HEK293 (cell line): Measurements from ENCODE around the gene TGFBI.

Experiments
- CTCF ChIA-PET: fragments of 350-600 bp; formaldehyde crosslinking; extraction: SDS; loops from one replicate; lab custom pipeline; 2021; ENCODE audit warnings: antibody characterized with exemption; lab: Yijun Ruan, JAX
- POLR2A ChIA-PET: fragments of 300-600 bp; formaldehyde crosslinking; extraction: SDS; loops from one replicate; lab custom pipeline; 2020; ENCODE audit warnings: antibody characterized with exemption, inconsistent platforms; lab: Yijun Ruan, JAX
- H3K27ac ChIP-seq: fragments of 200-500 bp; sonication (Bioruptor generic); 2 replicates; pipeline ENCODE4 v1.5.1; 2014; ENCODE audit warnings: low read depth, low read length, control low read depth, inconsistent platforms; ENCODE audit errors: extremely low read depth
- H3K36me3 ChIP-seq, 2 experiments: fragments of 200-500 bp in 1 of 2; sonication (Bioruptor generic) in 1 of 2; 1 replicate in 1 of 2; 2 replicates in 1 of 2; pipeline ENCODE4 v1.5.1; 2014 to 2017; ENCODE audit warnings: inconsistent platforms in 2 of 2, low read length in 2 of 2; ENCODE audit not compliant: control insufficient read depth in 2 of 2, insufficient read depth in 1 of 2
- H3K4me1 ChIP-seq: fragments of 200-500 bp; sonication (Bioruptor generic); 2 replicates; pipeline ENCODE4 v1.5.1; 2014; ENCODE audit warnings: mild to moderate bottlenecking, low read length, inconsistent platforms; ENCODE audit not compliant: control insufficient read depth, insufficient read depth
- H3K4me3 ChIP-seq: 2 replicates; pipeline ENCODE4 v1.5.1; 2011; ENCODE audit warnings: low read depth, mild to moderate bottlenecking, control low read depth, low read length, moderate library complexity
- H3K9me3 ChIP-seq: fragments of 200-500 bp; sonication (Bioruptor generic); 2 replicates; pipeline ENCODE4 v1.5.1; 2014; ENCODE audit warnings: low read depth, low read length, inconsistent platforms; ENCODE audit not compliant: control insufficient read depth, insufficient read depth
- IKZF3 ChIP-seq: fragments of 450-650 bp; IDR thresholded peaks from 2 replicates; pipeline ENCODE4 v1.5.0; 2018; ENCODE audit warnings: missing biosample characterization, mild to moderate bottlenecking, missing genetic modification characterization, moderate library complexity
- SALL2 ChIP-seq: fragments of 450-650 bp; formaldehyde crosslinking; IDR thresholded peaks from 2 replicates; pipeline ENCODE4 v1.5.0; 2017; ENCODE audit warnings: missing biosample characterization, mild to moderate bottlenecking, missing genetic modification characterization, borderline replicate concordance
- TRIM28 ChIP-seq: IDR thresholded peaks from 2 replicates; pipeline ENCODE4 v1.6.1; 2011; ENCODE audit warnings: low read length, control low read depth, borderline replicate concordance
- ZEB2 ChIP-seq: fragments of 450-650 bp; formaldehyde crosslinking; IDR thresholded peaks from 2 replicates; pipeline ENCODE4 v1.5.1; 2016; ENCODE audit warnings: missing biosample characterization, missing genetic modification characterization
- ZFP37 ChIP-seq: fragments of 450-650 bp; formaldehyde crosslinking; IDR thresholded peaks from 2 replicates; pipeline ENCODE4 v1.5.1; 2016; ENCODE audit warnings: missing biosample characterization, missing genetic modification characterization
- ZNF132 ChIP-seq: fragments of 450-650 bp; formaldehyde crosslinking; IDR thresholded peaks from 2 replicates; pipeline ENCODE4 v1.5.1; 2017; ENCODE audit warnings: missing biosample characterization, missing genetic modification characterization, borderline replicate concordance
- ZNF354C ChIP-seq: fragments of 450-650 bp; formaldehyde crosslinking; IDR thresholded peaks from 2 replicates; pipeline ENCODE4 v1.5.1; 2016; ENCODE audit warnings: missing biosample characterization, missing genetic modification characterization, low read depth, borderline replicate concordance
- ZNF366 ChIP-seq: fragments of 450-650 bp; formaldehyde crosslinking; conservative IDR thresholded peaks from 2 replicates; pipeline ENCODE4 v1.5.1; 2016; ENCODE audit warnings: missing biosample characterization, missing genetic modification characterization
- ZNF404 ChIP-seq: fragments of 450-650 bp; formaldehyde crosslinking; IDR thresholded peaks from 2 replicates; pipeline ENCODE4 v1.5.1; 2017; ENCODE audit warnings: missing biosample characterization, missing genetic modification characterization
- ZNF433 ChIP-seq: fragments of 450-650 bp; formaldehyde crosslinking; IDR thresholded peaks from 2 replicates; pipeline ENCODE4 v1.5.1; 2016; ENCODE audit warnings: missing biosample characterization, missing genetic modification characterization, low read depth
- ZNF549 ChIP-seq: fragments of 450-650 bp; IDR thresholded peaks from 2 replicates; pipeline ENCODE4 v1.5.1; 2018; ENCODE audit warnings: missing biosample characterization, missing genetic modification characterization, mild to moderate bottlenecking, inconsistent platforms, moderate library complexity
- ZNF555 ChIP-seq: fragments of 450-650 bp; formaldehyde crosslinking; conservative IDR thresholded peaks from 2 replicates; pipeline ENCODE4 v1.5.1; 2017; ENCODE audit warnings: missing biosample characterization, mild to moderate bottlenecking, missing genetic modification characterization, inconsistent platforms
- ZNF558 ChIP-seq: fragments of 450-650 bp; formaldehyde crosslinking; IDR thresholded peaks from 2 replicates; pipeline ENCODE4 v1.5.1; 2016; ENCODE audit warnings: missing biosample characterization, missing genetic modification characterization
- ZNF585B ChIP-seq: fragments of 450-650 bp; formaldehyde crosslinking; IDR thresholded peaks from 2 replicates; pipeline ENCODE4 v1.5.1; 2016; ENCODE audit warnings: missing biosample characterization, missing genetic modification characterization
- ZNF600 ChIP-seq: fragments of 450-650 bp; formaldehyde crosslinking; IDR thresholded peaks from 2 replicates; pipeline ENCODE4 v1.5.1; 2016; ENCODE audit warnings: missing biosample characterization, missing genetic modification characterization
- ZNF660 ChIP-seq: fragments of 450-650 bp; IDR thresholded peaks from 2 replicates; pipeline ENCODE4 v1.5.1; 2018; ENCODE audit warnings: missing biosample characterization, mild to moderate bottlenecking, missing genetic modification characterization
- ZNF768 ChIP-seq: fragments of 450-650 bp; formaldehyde crosslinking; IDR thresholded peaks from 2 replicates; pipeline ENCODE4 v1.5.1; 2018; ENCODE audit warnings: missing biosample characterization, mild to moderate bottlenecking, missing genetic modification characterization
- TF ChIP-seq, protein P1 (sequence below): fragments of 450-650 bp; formaldehyde crosslinking; IDR thresholded peaks from 2 replicates; pipeline ENCODE4 v1.5.1; 2016; ENCODE audit warnings: missing biosample characterization, missing genetic modification characterization
- TF ChIP-seq, protein P2 (sequence below): fragments of 450-650 bp; formaldehyde crosslinking; IDR thresholded peaks from 2 replicates; pipeline ENCODE4 v1.5.1; 2017; ENCODE audit warnings: missing biosample characterization, missing genetic modification characterization
- TF ChIP-seq, protein P3 (sequence below): fragments of 450-650 bp; formaldehyde crosslinking; IDR thresholded peaks from 2 replicates; pipeline ENCODE4 v1.5.1; 2016; ENCODE audit warnings: missing biosample characterization, missing genetic modification characterization
- TF ChIP-seq, protein P4 (sequence below): sonication (generic); formaldehyde crosslinking; IDR thresholded peaks from 2 replicates; pipeline ENCODE4 v1.8.1; 2022; ENCODE audit warnings: mild to moderate bottlenecking, moderate library complexity, missing genetic modification reagents
- TF ChIP-seq, protein P5 (sequence below): fragments of 450-650 bp; formaldehyde crosslinking; IDR thresholded peaks from 2 replicates; pipeline ENCODE4 v1.5.1; 2016; ENCODE audit warnings: missing biosample characterization, missing genetic modification characterization
- TF ChIP-seq, protein P6 (sequence below): fragments of 450-650 bp; formaldehyde crosslinking; IDR thresholded peaks from 2 replicates; pipeline ENCODE4 v1.5.1; 2016; ENCODE audit warnings: missing biosample characterization, missing genetic modification characterization

TGFBI gene

DNA sequence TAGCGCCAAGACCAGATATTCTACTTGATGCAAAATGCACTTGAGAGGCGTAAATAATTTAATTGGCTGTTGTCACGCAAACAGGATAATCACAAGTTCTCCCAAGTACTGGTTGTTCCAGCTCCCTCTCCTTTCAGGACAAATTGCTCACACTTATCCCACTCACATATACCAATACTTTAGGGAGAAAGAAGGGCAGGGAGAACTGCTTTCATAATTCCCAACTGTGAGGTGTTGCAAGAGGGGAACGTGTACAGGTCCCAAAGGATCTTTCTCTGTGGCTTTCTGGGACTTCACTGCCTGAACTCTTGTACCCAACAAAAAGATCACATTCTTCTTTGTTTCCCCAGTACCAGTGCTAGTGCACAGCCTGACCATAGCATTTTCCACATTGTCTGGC, 21.5 kb upstream of the TGFBI start (continued):
- TF ChIP-seq ZNF555 (tag by site-specific recombination) (no peak), SALL2 (tag by site-specific recombination) (no peak)

DNA sequence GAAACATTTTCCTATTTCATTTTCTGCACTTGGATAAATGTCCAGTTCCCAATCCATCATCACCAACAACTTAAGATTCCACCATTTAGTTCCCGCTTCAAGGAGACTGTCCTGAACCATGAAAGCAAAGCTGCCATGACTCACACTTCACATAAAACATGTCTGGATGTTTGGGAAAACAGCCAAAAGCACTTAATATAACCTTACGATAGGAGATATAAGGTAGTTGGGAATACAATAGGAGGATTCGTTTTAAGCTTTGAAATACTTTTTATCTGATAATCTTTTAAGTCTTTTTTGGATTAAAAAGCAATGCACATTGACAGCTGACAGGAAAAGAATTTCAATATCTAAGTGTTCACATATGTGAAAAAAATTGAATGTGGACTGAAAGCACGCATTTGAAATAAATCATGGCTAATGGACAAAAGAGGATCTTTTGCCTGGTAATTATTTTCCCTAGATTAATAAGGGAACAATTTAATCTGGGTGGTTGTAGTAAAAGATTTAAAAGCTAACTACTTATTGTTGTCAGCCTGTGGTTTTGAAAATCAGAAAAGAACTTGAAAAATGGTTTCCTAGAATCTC, 17.3 kb upstream of the TGFBI start:
- Histone ChIP-seq H3K4me3 (no peak overlapping the region), H3K4me1 (peaks cover 30% of the 10 kb centered on the region), H3K27ac (no peak overlapping the region), H3K36me3 (no peaks in the 10 kb centered on the region), H3K9me3 (no peaks in the 10 kb centered on the region)
- ChIA-PET CTCF (interaction anchor here (0.7 to 2.6 kb wide), 6 partner anchors 10 to 798 kb away, joined by 3 to 15 read pairs (median 3); no protein-coding TSS in a partner anchor), POLR2A (interaction anchor here (0.6 to 1.2 kb wide), 2 partner anchors 31 to 34 kb away, joined by 3 read pairs; no protein-coding TSS in a partner anchor)
- TF ChIP-seq TRIM28: no peak
- TF ChIP-seq IKZF3: peak; percentile 26; the same call in 1 of the 2 replicates
- TF ChIP-seq ZNF354C: no peak
- TF ChIP-seq, protein P1, sequence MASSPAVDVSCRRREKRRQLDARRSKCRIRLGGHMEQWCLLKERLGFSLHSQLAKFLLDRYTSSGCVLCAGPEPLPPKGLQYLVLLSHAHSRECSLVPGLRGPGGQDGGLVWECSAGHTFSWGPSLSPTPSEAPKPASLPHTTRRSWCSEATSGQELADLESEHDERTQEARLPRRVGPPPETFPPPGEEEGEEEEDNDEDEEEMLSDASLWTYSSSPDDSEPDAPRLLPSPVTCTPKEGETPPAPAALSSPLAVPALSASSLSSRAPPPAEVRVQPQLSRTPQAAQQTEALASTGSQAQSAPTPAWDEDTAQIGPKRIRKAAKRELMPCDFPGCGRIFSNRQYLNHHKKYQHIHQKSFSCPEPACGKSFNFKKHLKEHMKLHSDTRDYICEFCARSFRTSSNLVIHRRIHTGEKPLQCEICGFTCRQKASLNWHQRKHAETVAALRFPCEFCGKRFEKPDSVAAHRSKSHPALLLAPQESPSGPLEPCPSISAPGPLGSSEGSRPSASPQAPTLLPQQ: 0 out of 2 replicates have a peak, but pooled peaks have one; percentile 16
- TF ChIP-seq, protein P2, sequence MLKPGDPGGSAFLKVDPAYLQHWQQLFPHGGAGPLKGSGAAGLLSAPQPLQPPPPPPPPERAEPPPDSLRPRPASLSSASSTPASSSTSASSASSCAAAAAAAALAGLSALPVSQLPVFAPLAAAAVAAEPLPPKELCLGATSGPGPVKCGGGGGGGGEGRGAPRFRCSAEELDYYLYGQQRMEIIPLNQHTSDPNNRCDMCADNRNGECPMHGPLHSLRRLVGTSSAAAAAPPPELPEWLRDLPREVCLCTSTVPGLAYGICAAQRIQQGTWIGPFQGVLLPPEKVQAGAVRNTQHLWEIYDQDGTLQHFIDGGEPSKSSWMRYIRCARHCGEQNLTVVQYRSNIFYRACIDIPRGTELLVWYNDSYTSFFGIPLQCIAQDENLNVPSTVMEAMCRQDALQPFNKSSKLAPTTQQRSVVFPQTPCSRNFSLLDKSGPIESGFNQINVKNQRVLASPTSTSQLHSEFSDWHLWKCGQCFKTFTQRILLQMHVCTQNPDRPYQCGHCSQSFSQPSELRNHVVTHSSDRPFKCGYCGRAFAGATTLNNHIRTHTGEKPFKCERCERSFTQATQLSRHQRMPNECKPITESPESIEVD: peak; percentile 60
- TF ChIP-seq ZNF366: 0 out of 2 replicates have a peak, but pooled peaks have one; percentile 27
- peak; percentile 97 for TF ChIP-seq ZNF660 (tag by site-specific recombination)
- TF ChIP-seq ZEB2 (tag by site-specific recombination): 0 out of 2 replicates have a peak, but pooled peaks have one; percentile 31
- TF ChIP-seq ZFP37: no peak
- TF ChIP-seq, protein P3, sequence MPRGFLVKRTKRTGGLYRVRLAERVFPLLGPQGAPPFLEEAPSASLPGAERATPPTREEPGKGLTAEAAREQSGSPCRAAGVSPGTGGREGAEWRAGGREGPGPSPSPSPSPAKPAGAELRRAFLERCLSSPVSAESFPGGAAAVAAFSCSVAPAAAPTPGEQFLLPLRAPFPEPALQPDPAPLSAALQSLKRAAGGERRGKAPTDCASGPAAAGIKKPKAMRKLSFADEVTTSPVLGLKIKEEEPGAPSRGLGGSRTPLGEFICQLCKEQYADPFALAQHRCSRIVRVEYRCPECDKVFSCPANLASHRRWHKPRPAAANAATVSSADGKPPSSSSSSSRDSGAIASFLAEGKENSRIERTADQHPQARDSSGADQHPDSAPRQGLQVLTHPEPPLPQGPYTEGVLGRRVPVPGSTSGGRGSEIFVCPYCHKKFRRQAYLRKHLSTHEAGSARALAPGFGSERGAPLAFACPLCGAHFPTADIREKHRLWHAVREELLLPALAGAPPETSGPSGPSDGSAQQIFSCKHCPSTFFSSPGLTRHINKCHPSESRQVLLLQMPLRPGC (tag by site-specific recombination): peak; percentile 51
- no peak for TF ChIP-seq ZNF132
- TF ChIP-seq ZNF585B (tag by site-specific recombination): no peak
- 0 out of 2 replicates have a peak, but pooled peaks have one; percentile 19 for TF ChIP-seq ZNF558 (tag by site-specific recombination)
- peak; percentile 37; the same call in 1 of the 2 replicates for TF ChIP-seq ZNF600
- TF ChIP-seq ZNF768 (tag by site-specific recombination): no peak

DNA sequence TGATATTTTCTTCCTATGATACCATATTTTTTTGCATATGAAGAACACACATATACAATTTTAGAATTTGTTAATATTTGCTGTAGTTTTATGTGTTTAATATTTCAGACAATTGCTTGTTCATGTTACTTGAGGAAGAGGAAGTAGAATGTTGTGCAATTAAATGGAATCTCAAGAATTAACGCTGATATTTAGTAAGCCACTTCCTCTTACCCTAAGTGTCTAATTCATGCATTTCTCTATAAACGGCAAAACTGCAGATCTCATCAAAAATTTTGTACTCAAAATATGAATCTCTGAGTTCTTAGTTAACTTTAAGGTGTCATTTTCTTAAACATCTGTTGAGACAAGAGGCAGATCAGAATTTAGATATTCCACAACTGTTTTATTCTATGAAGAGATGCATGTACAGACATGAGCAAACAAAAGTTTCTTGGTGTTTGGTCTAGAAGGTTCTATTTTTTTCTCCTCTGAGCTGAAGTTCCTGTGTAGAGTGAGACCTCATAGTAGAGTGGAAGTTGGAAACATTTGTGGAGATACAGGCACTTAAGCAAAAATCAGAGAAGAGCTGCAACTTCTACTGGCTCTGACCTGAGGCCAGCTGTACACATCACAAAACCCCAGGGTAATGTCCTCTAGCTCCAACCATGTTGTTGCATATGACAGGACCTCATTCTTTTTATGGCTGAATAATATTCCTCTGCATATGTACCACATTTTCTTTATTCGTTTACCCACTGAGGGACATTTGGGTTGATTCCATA, 16.6 kb upstream of the TGFBI start:
- H3K27ac ChIP-seq: no peak overlapping the region
- ChIA-PET POLR2A (no interaction called here), CTCF (interaction anchor here (1.0 to 2.6 kb wide), 4 partner anchors 9 to 72 kb away, joined by 3 to 15 read pairs (median 4); no protein-coding TSS in a partner anchor)
- no peaks in the 10 kb centered on the region for H3K9me3 ChIP-seq
- H3K4me1 ChIP-seq: peaks cover 28% of the 10 kb centered on the region
- H3K36me3 ChIP-seq: no peaks in the 10 kb centered on the region
- no peak overlapping the region for H3K4me3 ChIP-seq
- TF ChIP-seq ZNF404 (tag by site-specific recombination) (no peak), ZNF549 (tag by site-specific recombination) (no peak), ZNF433 (tag by site-specific recombination) (no peak)
- TF ChIP-seq, protein P4, sequence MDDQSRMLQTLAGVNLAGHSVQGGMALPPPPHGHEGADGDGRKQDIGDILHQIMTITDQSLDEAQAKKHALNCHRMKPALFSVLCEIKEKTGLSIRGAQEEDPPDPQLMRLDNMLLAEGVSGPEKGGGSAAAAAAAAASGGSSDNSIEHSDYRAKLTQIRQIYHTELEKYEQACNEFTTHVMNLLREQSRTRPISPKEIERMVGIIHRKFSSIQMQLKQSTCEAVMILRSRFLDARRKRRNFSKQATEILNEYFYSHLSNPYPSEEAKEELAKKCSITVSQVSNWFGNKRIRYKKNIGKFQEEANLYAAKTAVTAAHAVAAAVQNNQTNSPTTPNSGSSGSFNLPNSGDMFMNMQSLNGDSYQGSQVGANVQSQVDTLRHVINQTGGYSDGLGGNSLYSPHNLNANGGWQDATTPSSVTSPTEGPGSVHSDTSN (CRISPR knock-in tag): no peak
- TF ChIP-seq, protein P5, sequence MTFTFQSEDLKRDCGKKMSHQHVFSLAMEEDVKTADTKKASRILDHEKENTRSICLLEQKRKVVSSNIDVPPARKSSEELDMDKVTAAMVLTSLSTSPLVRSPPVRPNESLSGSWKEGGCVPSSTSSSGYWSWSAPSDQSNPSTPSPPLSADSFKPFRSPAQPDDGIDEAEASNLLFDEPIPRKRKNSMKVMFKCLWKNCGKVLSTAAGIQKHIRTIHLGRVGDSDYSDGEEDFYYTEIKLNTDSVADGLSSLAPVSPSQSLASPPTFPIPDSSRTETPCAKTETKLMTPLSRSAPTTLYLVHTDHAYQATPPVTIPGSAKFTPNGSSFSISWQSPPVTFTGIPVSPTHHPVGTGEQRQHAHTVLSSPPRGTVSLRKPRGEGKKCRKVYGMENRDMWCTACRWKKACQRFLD: no peak
- TF ChIP-seq, protein P6, sequence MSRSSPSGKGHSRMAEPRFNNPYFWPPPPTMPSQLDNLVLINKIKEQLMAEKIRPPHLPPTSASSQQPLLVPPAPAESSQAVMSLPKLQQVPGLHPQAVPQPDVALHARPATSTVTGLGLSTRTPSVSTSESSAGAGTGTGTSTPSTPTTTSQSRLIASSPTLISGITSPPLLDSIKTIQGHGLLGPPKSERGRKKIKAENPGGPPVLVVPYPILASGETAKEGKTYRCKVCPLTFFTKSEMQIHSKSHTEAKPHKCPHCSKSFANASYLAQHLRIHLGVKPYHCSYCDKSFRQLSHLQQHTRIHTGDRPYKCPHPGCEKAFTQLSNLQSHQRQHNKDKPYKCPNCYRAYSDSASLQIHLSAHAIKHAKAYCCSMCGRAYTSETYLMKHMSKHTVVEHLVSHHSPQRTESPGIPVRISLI (tag by site-specific recombination): no peak
